MM.1S (cell line): ENCODE measurements around the gene PRICKLE3.

Experiments used
- EZH2 ChIP-seq: fragments of 300-600 bp; sonication (generic); optimal IDR thresholded peaks from 2 replicates; pipeline ENCODE3; 2017; ENCODE audit warnings: low read depth, mild to moderate bottlenecking, antibody characterized with exemption, low read length, mixed read lengths
- EZH2phosphoT487 ChIP-seq: fragments of 300-600 bp; sonication (generic); IDR thresholded peaks from 2 replicates; pipeline ENCODE4 v1.6.1; 2018; ENCODE audit warnings: antibody characterized with exemption, low read length
- TF ChIP-seq, protein P1 (sequence below): fragments of 300-600 bp; sonication (generic); IDR thresholded peaks from 2 replicates; pipeline ENCODE4 v1.5.1; 2016; ENCODE audit warnings: antibody characterized with exemption, low read length, mixed read lengths

DNA sequence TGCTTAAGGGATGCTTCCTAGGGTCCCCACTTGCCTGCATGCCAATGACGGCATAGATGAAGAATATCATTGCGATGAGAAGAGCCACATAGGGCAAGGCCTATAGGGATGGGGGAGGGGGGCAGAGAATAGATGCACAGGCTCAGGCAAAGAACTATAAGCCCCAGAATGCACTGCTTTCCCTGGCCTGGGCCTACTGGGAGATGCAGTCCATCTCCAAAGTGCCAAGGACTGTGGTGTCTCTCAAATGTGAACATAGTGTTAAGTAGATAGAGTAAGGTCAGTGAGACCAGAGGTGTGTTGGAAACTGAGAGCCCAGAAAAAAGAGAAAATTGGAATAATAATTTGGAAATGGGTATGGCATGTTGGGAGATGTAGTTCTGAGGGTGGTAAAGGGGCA lies 26.0 kb upstream of the PRICKLE3 start:
- TF ChIP-seq, protein P1, sequence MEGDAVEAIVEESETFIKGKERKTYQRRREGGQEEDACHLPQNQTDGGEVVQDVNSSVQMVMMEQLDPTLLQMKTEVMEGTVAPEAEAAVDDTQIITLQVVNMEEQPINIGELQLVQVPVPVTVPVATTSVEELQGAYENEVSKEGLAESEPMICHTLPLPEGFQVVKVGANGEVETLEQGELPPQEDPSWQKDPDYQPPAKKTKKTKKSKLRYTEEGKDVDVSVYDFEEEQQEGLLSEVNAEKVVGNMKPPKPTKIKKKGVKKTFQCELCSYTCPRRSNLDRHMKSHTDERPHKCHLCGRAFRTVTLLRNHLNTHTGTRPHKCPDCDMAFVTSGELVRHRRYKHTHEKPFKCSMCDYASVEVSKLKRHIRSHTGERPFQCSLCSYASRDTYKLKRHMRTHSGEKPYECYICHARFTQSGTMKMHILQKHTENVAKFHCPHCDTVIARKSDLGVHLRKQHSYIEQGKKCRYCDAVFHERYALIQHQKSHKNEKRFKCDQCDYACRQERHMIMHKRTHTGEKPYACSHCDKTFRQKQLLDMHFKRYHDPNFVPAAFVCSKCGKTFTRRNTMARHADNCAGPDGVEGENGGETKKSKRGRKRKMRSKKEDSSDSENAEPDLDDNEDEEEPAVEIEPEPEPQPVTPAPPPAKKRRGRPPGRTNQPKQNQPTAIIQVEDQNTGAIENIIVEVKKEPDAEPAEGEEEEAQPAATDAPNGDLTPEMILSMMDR = no peak
- TF ChIP-seq EZH2 (no peak), EZH2phosphoT487 (no peak)
